ENCODE results near the gene ZYG11B. TPM values are rescaled to one million over a fixed set of nuclear protein-coding genes. Genes with fewer than 3 reads are reported as not detected.
"Not testable (repeated sequence)": the region's sequence is repeated elsewhere in the genome, so short reads cannot be mapped to it uniquely, and the experiment has no call there.

ZYG11B gene
- total RNA-seq: 29.5 and 30.8 TPM in 2 replicates

- peak; percentile 50 to 81 for DNase-seq (ENCODE audit: low read depth in 2 of 2)
Measured at GRCh38 chr1:52726265-52727113, at the start of gene ZYG11B. ZYG11B (plus strand) TSS chr1:52726453; CDS start chr1:52726654, 201 bp downstream.

GRCh38 chr1:52677076-52677806, 49.0 kb upstream of the ZYG11B start:
- DNase-seq (ENCODE audit: low read depth in 2 of 2): no peak

GRCh38 chr1:52679048-52679447, 47.2 kb upstream of the ZYG11B start:
- no peak for DNase-seq (ENCODE audit: low read depth in 2 of 2)

DNA sequence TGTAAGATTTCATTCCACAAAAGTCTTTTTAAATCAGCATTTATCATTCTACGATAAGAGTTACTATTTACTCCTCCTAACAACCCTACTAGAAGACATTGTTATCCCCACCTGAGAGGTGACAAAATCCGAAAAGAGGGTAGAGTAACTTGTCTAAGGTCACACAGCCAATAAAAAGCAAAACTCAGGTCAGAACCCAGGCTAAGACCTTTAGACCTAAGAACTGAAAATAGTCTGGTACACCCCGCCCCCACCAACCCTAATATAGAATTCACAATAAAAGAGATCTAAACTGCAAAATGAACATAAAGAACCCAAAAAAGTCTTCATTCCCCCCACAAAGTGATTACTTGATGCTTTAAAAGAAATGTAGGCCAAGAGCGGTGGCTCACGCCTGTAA, 46.8 kb upstream of the ZYG11B start:
- no peak for DNase-seq (ENCODE audit: low read depth in 2 of 2)

GRCh38 chr1:52680353-52680752, 45.9 kb upstream of the ZYG11B start:
- DNase-seq (ENCODE audit: low read depth in 2 of 2): no peak

- DNase-seq (ENCODE audit: low read depth in 2 of 2): no peak
Measured at GRCh38 chr1:52681136-52681535, 45.1 kb upstream of the ZYG11B start.

DNA sequence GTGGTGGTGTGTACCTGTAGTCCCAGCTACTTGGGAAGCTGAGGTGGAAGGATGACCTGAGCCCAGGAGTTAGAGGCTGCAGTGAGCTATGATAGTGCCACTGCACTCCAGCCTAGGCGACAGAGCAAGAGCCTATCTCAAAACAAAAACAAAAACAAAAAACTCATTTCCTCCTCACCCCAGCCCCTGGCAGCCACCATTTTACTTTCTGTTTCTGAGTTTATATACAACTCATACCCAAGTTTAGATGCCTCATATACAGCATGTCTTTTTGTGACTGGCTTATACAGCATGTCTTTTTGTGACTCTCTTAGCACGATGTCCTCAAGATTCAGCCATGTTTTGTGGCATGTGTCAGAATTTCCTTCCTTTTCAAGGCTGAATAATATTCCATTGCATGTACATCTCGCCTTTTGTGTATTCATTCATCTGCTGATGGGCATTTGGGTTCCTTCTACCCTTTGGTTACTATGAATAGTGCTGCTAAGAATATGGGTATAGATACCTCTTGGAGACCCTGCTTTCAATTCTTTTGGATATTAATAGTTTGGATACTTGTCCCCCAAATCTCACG, 42.8 kb upstream of the ZYG11B start:
- no peak for DNase-seq (ENCODE audit: low read depth in 2 of 2)

DNA sequence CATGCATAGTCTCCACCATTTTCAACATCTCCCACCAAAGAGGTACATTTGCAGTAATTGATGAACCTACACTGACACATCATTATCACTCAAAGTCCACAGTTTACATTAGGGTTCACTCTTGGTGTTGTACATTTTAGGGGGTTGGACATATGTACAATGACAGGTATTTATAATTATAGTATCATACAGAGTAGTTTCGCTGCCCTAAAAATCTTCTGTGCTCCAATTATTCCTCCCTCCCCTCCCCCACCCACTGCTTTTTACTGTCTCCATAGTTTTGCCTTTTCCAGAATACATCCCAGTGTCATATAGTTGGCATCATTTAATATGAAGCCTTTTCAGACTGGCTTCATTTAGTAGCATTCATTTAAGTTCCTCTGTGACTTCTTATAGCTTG, 41.7 kb upstream of the ZYG11B start:
- no peak for DNase-seq (ENCODE audit: low read depth in 2 of 2)

GRCh38 chr1:52686261-52686751, 39.9 kb upstream of the ZYG11B start:
- peak; percentile 54 to 86 for DNase-seq (ENCODE audit: low read depth in 2 of 2)

DNA sequence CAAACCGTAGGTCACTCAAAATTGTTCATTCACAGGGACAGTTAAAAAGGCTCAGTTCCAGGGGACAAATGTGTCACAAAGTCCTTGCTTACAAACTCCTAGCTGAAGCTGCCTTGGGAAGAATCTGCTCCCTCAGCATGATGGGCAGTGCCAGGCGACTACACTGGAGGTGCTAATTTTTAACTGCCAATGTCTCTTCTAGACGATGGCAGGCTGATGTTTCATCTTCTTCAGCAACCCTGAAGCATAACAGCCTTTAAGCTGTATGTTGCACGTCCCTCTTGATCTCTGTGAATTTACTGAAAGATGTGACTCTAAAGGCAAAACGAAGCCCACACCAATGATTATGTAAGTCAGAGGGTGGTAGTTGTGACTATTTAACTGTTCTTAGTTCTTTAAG, 39.4 kb upstream of the ZYG11B start:
- DNase-seq (ENCODE audit: low read depth in 2 of 2): no peak

DNA sequence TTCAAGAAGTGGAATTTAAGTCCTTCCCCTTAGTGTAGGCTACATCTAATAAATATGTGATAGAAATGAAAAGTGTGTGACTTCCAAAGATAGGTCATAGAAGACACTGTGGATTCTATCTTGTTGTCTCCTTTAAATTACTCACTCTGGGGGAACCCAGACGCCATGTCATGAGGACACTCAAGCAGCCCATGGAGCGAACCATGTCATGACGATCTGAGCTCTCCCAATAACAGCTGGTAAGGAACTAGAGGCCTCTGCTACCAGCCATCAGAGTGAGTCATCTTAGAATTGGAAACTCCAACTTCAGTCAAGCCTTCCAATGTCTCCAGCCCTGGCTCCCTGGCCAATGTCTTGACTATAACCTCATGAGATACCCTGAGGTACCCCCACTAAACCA, 34.4 kb upstream of the ZYG11B start:
- DNase-seq (ENCODE audit: low read depth in 2 of 2): no peak

- no peak for DNase-seq (ENCODE audit: low read depth in 2 of 2)
Measured at GRCh38 chr1:52692697-52693096, 33.6 kb upstream of the ZYG11B start.

- not testable (repeated sequence) for DNase-seq (ENCODE audit: low read depth in 2 of 2)
Measured at GRCh38 chr1:52693351-52693750, 32.9 kb upstream of the ZYG11B start.

DNA sequence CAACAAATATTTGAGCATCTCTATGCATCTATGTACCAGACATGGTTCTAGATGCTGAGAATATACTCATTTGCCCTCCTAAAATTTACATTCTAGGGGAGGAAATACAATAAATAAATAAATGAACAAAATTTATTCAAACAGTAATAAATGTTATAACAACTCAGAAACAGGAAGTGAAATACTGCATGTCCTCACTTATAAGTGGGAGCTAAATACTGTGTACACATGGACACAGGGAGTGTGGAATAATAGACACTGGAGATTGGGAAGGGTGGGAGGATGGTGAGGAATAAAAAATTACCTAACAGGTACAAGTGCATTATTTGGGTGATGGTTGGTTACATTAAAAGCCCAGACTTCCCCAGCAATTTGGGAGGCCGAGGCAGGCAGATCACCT, 32.4 kb upstream of the ZYG11B start:
- no peak for DNase-seq (ENCODE audit: low read depth in 2 of 2)

DNA sequence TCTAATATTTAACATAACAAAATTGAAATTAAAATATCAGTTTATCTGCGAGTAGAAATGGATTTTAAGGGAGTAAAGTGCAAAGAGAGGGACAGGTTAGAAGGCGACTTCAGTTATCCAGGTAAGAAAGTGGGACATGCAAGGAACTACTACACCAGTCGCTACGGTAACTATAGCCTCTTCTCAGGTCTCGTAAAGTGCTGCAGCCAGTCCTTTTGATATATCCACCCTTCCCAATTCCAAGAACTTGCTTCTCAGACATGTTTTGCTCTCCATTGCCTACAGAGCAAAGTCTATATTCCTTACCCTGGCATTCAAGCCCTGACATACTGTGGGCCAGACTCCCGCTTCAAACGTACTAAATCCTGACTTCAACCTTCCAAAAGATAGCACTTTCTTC, 30.6 kb upstream of the ZYG11B start:
- no peak for DNase-seq (ENCODE audit: low read depth in 2 of 2)

- peak; percentile 52 to 84 for DNase-seq (ENCODE audit: low read depth in 2 of 2)
Measured at GRCh38 chr1:52697795-52698674, 28.2 kb upstream of the ZYG11B start, which contains the start of gene COA7. COA7 (minus strand) TSS chr1:52698347; CDS start chr1:52698326, 21 bp downstream.

DNA sequence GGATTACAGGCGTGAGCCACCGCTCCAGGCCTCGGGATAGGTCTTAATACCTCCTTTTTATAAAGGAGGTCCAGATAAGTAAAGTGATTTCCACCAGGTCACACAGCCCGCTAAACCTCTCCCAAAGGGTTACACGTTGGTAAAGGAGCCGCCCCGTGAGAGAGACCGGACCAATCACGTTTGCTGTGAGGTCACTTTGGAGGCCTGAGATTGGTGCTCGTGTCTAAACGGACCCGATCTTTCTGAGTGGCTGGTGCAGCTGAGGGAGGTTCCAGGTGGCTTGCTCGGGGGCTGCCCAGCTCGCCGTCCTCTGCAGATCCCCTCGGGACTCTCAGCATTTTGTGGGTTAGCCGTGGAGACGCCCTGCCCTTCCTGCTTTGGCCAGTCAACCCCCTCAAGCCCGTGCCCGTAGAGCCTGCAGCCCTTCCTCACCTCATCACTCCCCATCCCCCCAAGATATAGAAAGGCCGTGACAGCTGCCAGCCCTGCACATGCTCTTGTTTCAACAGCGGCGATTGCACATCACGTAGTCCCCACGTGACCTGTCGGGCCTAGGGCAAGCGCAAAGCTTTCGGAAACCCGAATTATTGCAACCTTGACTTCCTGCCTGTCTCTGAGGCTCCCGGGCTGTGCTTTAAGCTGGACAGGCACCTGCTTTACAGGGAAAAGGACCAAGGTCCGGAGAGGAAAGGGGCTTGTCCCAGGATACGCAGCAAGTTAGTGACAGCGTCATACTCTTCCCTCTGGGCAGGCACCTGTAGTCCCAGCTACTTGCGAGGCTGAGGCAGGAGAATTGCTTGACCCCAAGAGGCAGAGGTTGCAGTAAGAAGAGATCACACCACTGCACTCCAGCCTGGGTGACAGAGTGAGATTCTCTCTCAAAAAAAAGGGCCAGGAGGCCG, 23.1 kb upstream of the ZYG11B start:
- peak; percentile 86 to 94 for DNase-seq (ENCODE audit: low read depth in 2 of 2)

GRCh38 chr1:52706136-52706670, 20.1 kb upstream of the ZYG11B start:
- DNase-seq (ENCODE audit: low read depth in 2 of 2): no peak
